Breast epithelium (tissue), 4 donors: ENCODE measurements around the gene STAT4. TPM values are rescaled to one million over a fixed set of nuclear protein-coding genes. Genes with fewer than 3 reads are reported as not detected.
A peak's percentile ranks its signal among the peaks of the same experiment; 100 is the strongest.

Experiments used
- DNase-seq, 2 donors: peaks; one replicate each; pipeline ENCODE4 v3.0.0-alpha.2; 2019; ENCODE audit warnings: low spot score in 2 of 2
- H3K27ac ChIP-seq, 2 donors: fragments of 200-600 bp; sonication (generic) in 1 of 2; one replicate each; pipeline ENCODE4 v1.5.1; 2016 to 2019; ENCODE audit warnings: mild to moderate bottlenecking in 1 of 2
- H3K27me3 ChIP-seq, 2 donors: fragments of 200-600 bp; sonication (generic) in 1 of 2; one replicate each; pipeline versions ENCODE4 v1.5.1 to v1.6.0; 2017 to 2019; ENCODE audit warnings: control low read depth in 1 of 2, mild to moderate bottlenecking in 1 of 2
- H3K36me3 ChIP-seq: fragments of 200-600 bp; one replicate; pipeline ENCODE4 v1.5.1; 2019
- H3K4me1 ChIP-seq, 2 donors: fragments of 200-600 bp; sonication (generic); one replicate each; pipeline ENCODE4 v1.5.1; 2016 to 2019; ENCODE audit warnings: control low read depth in 1 of 2
- H3K4me3 ChIP-seq, 3 donors: fragments of 200-600 bp; sonication (generic); 1 replicate in 2 of 3; 2 replicates in 1 of 3; pipeline ENCODE4 v1.5.1; 2016 to 2019; ENCODE audit warnings: mild to moderate bottlenecking in 3 of 3, moderate library complexity in 2 of 3
- H3K9me3 ChIP-seq, 2 donors: fragments of 200-600 bp; sonication (generic) in 1 of 2; one replicate each; pipeline ENCODE4 v1.5.1; 2016 to 2019; ENCODE audit warnings: control low read depth in 1 of 2
- CTCF ChIP-seq, 3 donors: fragments of 450-650 bp; IDR thresholded peaks; one replicate each; pipeline ENCODE4 v1.5.1; 2016 to 2017; ENCODE audit warnings: antibody characterized with exemption in 3 of 3, mild to moderate bottlenecking in 3 of 3, moderate library complexity in 3 of 3
- POLR2A ChIP-seq: fragments of 450-650 bp; IDR thresholded peaks from one replicate; pipeline ENCODE4 v1.6.1; 2016; ENCODE audit warnings: antibody characterized with exemption, mild to moderate bottlenecking, moderate library complexity
- POLR2AphosphoS5 ChIP-seq, 3 donors: sonication (generic); formaldehyde crosslinking; IDR thresholded peaks; one replicate each; pipeline ENCODE4 v1.6.1; 2017; ENCODE audit warnings: antibody characterized with exemption in 3 of 3
- intact Hi-C: fragments of 100-400 bp; cut with DNase I; formaldehyde crosslinking; loops from one replicate; pipeline ENCODE4 v1.15.1; 2023; ENCODE audit warnings: low total_unique reads
- total RNA-seq, 3 donors: library from RNA; depleted of rRNA; stranded (reverse); fragments of >200 nt; gene quantifications; one replicate each; pipeline ENCODE4 v1.1.0, GENCODE V29; 2016

STAT4 gene
- total RNA-seq, 3 donors from 2014 or later, result 1.6 to 5.9 (median 3.6) TPM

GRCh38 chr2:191018048-191018447, 132.7 kb downstream of the STAT4 start:
- no peak overlapping the region for H3K4me3 ChIP-seq
- no peak overlapping the region for H3K27ac ChIP-seq
- intact Hi-C loops, result no loop called here
- no peaks in the 10 kb centered on the region for H3K36me3 ChIP-seq
- H3K9me3 ChIP-seq, result no peaks in the 10 kb centered on the region
- DNase-seq, result no peak
- peaks cover 0 to 6% of the 10 kb centered on the region in 2 donors for H3K4me1 ChIP-seq
- H3K27me3 ChIP-seq, result no peaks in the 10 kb centered on the region
- TF ChIP-seq POLR2A (no peak), POLR2AphosphoS5 (IDR thresholded peaks at IDR 0.05) (no peak), CTCF (IDR thresholded peaks at IDR 0.05) (no peak)

GRCh38 chr2:191015831-191016230, 135.0 kb downstream of the STAT4 start:
- intact Hi-C loops, result no loop called here

GRCh38 chr2:191015239-191015638, 135.6 kb downstream of the STAT4 start:
- TF ChIP-seq POLR2A (no peak), CTCF (IDR thresholded peaks at IDR 0.05) (no peak), POLR2AphosphoS5 (IDR thresholded peaks at IDR 0.05) (no peak)
- no peak overlapping the region for H3K27ac ChIP-seq
- intact Hi-C loops, result no loop called here
- no peaks in the 10 kb centered on the region for H3K9me3 ChIP-seq
- H3K36me3 ChIP-seq, result no peaks in the 10 kb centered on the region
- H3K4me1 ChIP-seq, result peaks cover 0 to 6% of the 10 kb centered on the region in 2 donors
- DNase-seq, result no peak
- no peak overlapping the region for H3K4me3 ChIP-seq
- no peaks in the 10 kb centered on the region for H3K27me3 ChIP-seq

More at GRCh38 chr2:191015831-191016230, 135.0 kb downstream of the STAT4 start:
- no peak overlapping the region for H3K27ac ChIP-seq
- H3K36me3 ChIP-seq, result no peaks in the 10 kb centered on the region
- no peak for TF ChIP-seq POLR2AphosphoS5 (IDR thresholded peaks at IDR 0.05)
- TF ChIP-seq POLR2A, result no peak
- TF ChIP-seq CTCF (IDR thresholded peaks at IDR 0.05), result no peak
- no peak for DNase-seq
- H3K9me3 ChIP-seq, result no peaks in the 10 kb centered on the region
- H3K4me3 ChIP-seq, result no peak overlapping the region
- no peaks in the 10 kb centered on the region for H3K27me3 ChIP-seq
- peaks cover 0 to 6% of the 10 kb centered on the region in 2 donors for H3K4me1 ChIP-seq

- DNase-seq, result no peak
- Histone ChIP-seq H3K27ac (peak overlapping the region; percentile 90 to 95), H3K27me3 (no peaks in the 10 kb centered on the region), H3K9me3 (no peaks in the 10 kb centered on the region), H3K4me3 (peak overlapping the region; percentile 87 to 94 (median 90)), H3K4me1 (peaks cover 0 to 6% of the 10 kb centered on the region in 2 donors), H3K36me3 (no peaks in the 10 kb centered on the region)
- no peak for TF ChIP-seq POLR2AphosphoS5 (IDR thresholded peaks at IDR 0.05)
- TF ChIP-seq CTCF (IDR thresholded peaks at IDR 0.05), result no peak
- TF ChIP-seq POLR2A, result no peak
- intact Hi-C loops, result no loop called here
Measured at GRCh38 chr2:191014653-191015020, 136.2 kb downstream of the STAT4 start.

GRCh38 chr2:191013932-191014652, 136.7 kb downstream of the STAT4 start, which contains the start of gene STAT1:
TSS of gene STAT1 (minus strand) at chr2:191014171. CDS start at chr2:191010003, 4,168 bp downstream.
- peak; percentile 30 to 40 (median 38) for TF ChIP-seq CTCF (IDR thresholded peaks at IDR 0.05)
- peak; percentile 82 to 91 (median 89) for TF ChIP-seq POLR2AphosphoS5 (IDR thresholded peaks at IDR 0.05)
- peak; percentile 77 for TF ChIP-seq POLR2A
- H3K9me3 ChIP-seq, result no peaks in the 10 kb centered on the region
- no peaks in the 10 kb centered on the region for H3K27me3 ChIP-seq
- no peaks in the 10 kb centered on the region for H3K36me3 ChIP-seq
- DNase-seq, result peak; percentile 88 to 92
- H3K27ac ChIP-seq, result peak within 1 kb of the TSS; percentile 90 to 95
- H3K4me3 ChIP-seq, result peak within 1 kb of the TSS; percentile 87 to 94 (median 90)
- intact Hi-C loops, result no loop called here
- H3K4me1 ChIP-seq, result peaks cover 0 to 6% of the 10 kb centered on the region in 2 donors
